Measurements from ENCODE around the gene IL11.
A peak's percentile ranks its signal among the peaks of the same experiment; 100 is the strongest.

IL11 gene

DNA sequence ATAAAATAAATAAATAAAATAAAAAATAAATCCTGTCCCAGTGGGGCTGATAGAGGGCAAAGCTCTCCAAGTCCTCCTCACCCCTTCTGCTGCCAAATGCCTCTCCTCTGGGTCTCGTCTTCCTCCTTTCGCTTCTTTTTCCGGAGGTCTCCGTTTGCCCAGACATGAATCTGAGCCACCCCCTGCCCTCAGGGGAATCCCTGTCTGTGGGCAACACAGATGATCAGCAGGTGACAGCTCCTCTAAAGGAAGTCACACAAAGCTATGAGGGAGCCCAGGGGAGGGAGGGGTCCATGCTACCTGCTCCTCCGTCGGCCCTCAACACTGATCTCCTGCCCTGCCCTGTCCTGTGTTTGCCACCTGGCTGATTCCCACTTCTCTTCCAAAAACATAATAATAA lies 45.6 kb downstream of the IL11 start:
- Histone ChIP-seq H3K9me3 (ENCODE audit: control extremely low read depth in 1 of 5, control insufficient read depth in 4 of 5, insufficient read depth in 2 of 5, low read depth in 1 of 5, low read length in 4 of 5) (no peaks in the 10 kb centered on the region), H3K36me3 (ENCODE audit: control insufficient read depth in 4 of 4, insufficient read depth in 4 of 4, low read length in 3 of 4) (peaks cover 0 to under 1% (median 0%) of the 10 kb centered on the region in 4 experiments), H3K4me1 (ENCODE audit: control extremely low read depth in 1 of 4, control insufficient read depth in 4 of 4, insufficient read depth in 4 of 4, low read length in 3 of 4) (peaks cover 0 to 48% (median 42%) of the 10 kb centered on the region in 4 experiments), H3K27me3 (replicated peaks in 2 of 5; ENCODE audit: control insufficient read depth in 4 of 5, insufficient read depth in 5 of 5, low read length in 4 of 5) (no peaks in the 10 kb centered on the region), H3K4me3 (ENCODE audit: control insufficient read depth in 1 of 7, extremely low read depth in 1 of 7, insufficient read depth in 4 of 7, low read depth in 2 of 7, low read length in 6 of 7) (peak overlapping the region in 3 of 7 experiments; percentile 38 to 64 (median 57)), H3K27ac (ENCODE audit: insufficient read depth in 1 of 2, low read depth in 1 of 2, low read length in 2 of 2, poor library complexity in 1 of 2, severe bottlenecking in 2 of 2) (no peak overlapping the region)
- ChIA-PET POLR2A (interaction anchor here (1.5 kb wide), 1 partner anchor 15 kb away, joined by 8 read pairs; the partner anchor contains the start of gene KMT5C), CTCF (interaction anchor here (0.8 to 1.3 kb wide), 4 partner anchors 15 to 94 kb away, joined by 3 read pairs; no protein-coding TSS in a partner anchor)
- DNase-seq: peak in 1 of 3 donors; percentile 14
- 97% methylated on average over 4 of the region's 6 CpGs for WGBS (ENCODE audit: insufficient coverage)

DNA sequence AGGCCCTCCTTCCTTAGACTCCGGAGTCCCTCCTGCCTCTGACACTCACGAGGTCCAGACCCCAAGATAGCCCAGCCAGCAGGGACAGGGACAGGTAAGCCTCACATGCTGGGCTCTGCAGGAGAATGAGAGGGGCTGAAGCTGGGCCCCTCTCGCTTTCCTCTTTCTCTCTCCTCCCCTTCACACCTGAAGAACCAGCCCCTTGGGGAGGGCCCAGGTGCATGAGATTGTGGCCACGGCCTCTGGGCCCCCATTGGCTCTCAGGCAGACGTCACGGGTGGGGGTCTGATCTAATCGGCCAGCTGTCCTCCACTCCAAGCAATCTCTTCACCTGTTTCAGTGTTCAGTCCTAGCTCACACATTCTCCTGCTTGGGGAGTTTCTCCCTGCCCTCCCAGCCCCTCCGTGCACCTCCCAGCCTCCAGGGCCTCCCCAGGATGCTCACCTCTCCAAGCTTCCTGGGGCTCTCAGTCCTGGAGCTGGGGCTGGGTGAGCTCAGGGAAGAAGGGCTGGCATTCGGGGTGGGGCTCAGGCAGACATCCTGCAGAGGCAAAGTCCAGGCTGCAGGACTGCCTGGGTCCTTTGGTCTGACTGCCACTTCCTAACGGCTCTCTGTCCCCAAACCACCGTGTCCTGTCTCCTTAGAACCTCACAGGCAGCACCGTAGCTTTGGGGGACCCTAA lies 47.9 kb downstream of the IL11 start:
- Histone ChIP-seq H3K36me3 (ENCODE audit: control insufficient read depth in 4 of 4, insufficient read depth in 4 of 4, low read length in 3 of 4) (peaks cover 0 to 2% (median 0%) of the 10 kb centered on the region in 4 experiments), H3K27ac (ENCODE audit: insufficient read depth in 1 of 2, low read depth in 1 of 2, low read length in 2 of 2, poor library complexity in 1 of 2, severe bottlenecking in 2 of 2) (no peak overlapping the region), H3K9me3 (ENCODE audit: control extremely low read depth in 1 of 5, control insufficient read depth in 4 of 5, insufficient read depth in 2 of 5, low read depth in 1 of 5, low read length in 4 of 5) (no peaks in the 10 kb centered on the region), H3K4me3 (ENCODE audit: control insufficient read depth in 1 of 7, extremely low read depth in 1 of 7, insufficient read depth in 4 of 7, low read depth in 2 of 7, low read length in 6 of 7) (peak overlapping the region in 1 of 7 experiments; percentile 29), H3K4me1 (ENCODE audit: control extremely low read depth in 1 of 4, control insufficient read depth in 4 of 4, insufficient read depth in 4 of 4, low read length in 3 of 4) (peaks cover 0 to 48% (median 42%) of the 10 kb centered on the region in 4 experiments), H3K27me3 (replicated peaks in 2 of 5; ENCODE audit: control insufficient read depth in 4 of 5, insufficient read depth in 5 of 5, low read length in 4 of 5) (no peaks in the 10 kb centered on the region)
- ChIA-PET CTCF (interaction anchor here (0.6 to 4.1 kb wide), 9 partner anchors 10 to 181 kb away, joined by 3 to 30 read pairs (median 5); partner anchors contain the start of genes KMT5C and TMEM238), POLR2A (interaction anchor here (1.7 to 1.8 kb wide), 2 partner anchors 16 to 17 kb away, joined by 6 to 9 read pairs; partner anchors contain the start of gene KMT5C)
- DNase-seq: no peak
- 43% methylated on average over 9 of the region's 12 CpGs for WGBS (ENCODE audit: insufficient coverage)

DNA sequence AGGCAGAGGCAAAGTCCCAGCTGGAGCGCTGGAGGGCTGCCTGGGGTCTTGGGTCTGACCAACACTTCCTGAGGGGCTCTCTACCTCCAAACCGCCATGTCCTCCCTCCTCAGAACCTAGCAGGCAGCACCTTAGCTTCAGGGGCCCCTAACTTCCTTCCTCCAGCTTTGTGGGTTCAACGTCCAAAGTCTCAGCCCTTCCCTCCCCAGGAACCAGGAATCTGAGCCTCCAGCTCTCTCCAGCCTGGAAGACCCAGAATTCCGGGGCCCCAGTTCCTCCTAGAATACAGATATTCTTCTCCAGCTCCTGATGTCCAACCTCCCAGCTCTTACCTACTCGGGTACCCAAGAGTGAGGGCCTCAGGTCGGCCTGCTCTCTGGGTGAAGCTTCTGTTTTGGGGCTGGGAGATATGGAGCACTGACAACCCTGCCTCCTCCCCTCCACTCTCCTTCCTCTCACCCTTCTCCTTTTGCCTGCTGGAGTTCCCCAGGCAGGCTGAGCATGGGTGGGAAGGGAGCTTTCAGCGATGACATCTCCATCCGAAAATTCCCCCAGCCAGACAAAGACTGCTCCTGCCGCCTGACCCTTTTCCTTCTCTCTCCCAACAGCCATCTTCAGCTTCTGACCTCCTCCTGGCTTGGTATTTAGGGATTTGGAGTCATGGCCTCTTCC lies 48.7 kb downstream of the IL11 start:
- H3K36me3 ChIP-seq (ENCODE audit: control insufficient read depth in 4 of 4, insufficient read depth in 4 of 4, low read length in 3 of 4): peaks cover 0 to 6% (median 2%) of the 10 kb centered on the region in 4 experiments
- WGBS (ENCODE audit: insufficient coverage): 24% methylated on average over 3 of the region's 9 CpGs
- POLR2A ChIA-PET: interaction anchor here (1.7 to 1.8 kb wide), 2 partner anchors 16 to 18 kb away, joined by 6 to 9 read pairs; partner anchors contain the start of gene KMT5C
- no peaks in the 10 kb centered on the region for H3K9me3 ChIP-seq (ENCODE audit: control extremely low read depth in 1 of 5, control insufficient read depth in 4 of 5, insufficient read depth in 2 of 5, low read depth in 1 of 5, low read length in 4 of 5)
- peak in 1 of 3 donors; percentile 15 for DNase-seq
- peak overlapping the region in 5 of 7 experiments; percentile 6 to 49 (median 35) for H3K4me3 ChIP-seq (ENCODE audit: control insufficient read depth in 1 of 7, extremely low read depth in 1 of 7, insufficient read depth in 4 of 7, low read depth in 2 of 7, low read length in 6 of 7)
- CTCF ChIA-PET: interaction anchor here (0.9 to 4.1 kb wide), 9 partner anchors 11 to 180 kb away, joined by 3 to 30 read pairs (median 5); partner anchors contain the start of genes KMT5C and TMEM238
- H3K27me3 ChIP-seq (replicated peaks in 2 of 5; ENCODE audit: control insufficient read depth in 4 of 5, insufficient read depth in 5 of 5, low read length in 4 of 5): no peaks in the 10 kb centered on the region
- H3K27ac ChIP-seq (ENCODE audit: insufficient read depth in 1 of 2, low read depth in 1 of 2, low read length in 2 of 2, poor library complexity in 1 of 2, severe bottlenecking in 2 of 2): no peak overlapping the region
- H3K4me1 ChIP-seq (ENCODE audit: control extremely low read depth in 1 of 4, control insufficient read depth in 4 of 4, insufficient read depth in 4 of 4, low read length in 3 of 4): peaks cover 0 to 48% (median 42%) of the 10 kb centered on the region in 4 experiments

DNA sequence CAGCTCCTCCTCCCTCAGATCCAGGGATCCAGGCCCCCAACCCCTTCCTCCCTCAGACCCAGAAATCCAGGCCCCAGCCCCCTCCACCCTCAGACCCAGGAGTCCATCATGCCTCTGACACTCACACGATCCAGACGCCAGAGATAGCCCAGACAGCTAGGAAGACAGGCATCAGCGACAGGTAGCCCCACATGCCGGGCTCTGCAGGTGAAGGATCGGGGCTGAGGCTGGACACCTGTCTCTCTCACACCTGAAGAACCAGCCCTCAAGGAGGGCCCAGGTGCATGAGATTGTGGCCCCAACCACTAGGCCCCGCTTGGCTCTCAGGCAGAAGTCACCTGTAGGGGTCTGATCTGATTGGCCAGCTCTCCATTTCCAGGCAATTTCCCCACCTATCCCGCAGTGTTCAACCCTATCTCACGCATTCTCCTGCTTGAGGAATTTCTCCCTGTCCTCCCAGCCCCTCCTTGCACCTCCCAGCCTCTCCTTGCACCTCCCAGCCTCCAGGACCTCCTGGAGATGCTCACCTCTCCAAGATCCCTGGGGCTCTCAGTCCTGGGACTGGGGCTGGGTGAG lies 49.3 kb downstream of the IL11 start:
- Histone ChIP-seq H3K9me3 (ENCODE audit: control extremely low read depth in 1 of 5, control insufficient read depth in 4 of 5, insufficient read depth in 2 of 5, low read depth in 1 of 5, low read length in 4 of 5) (peaks cover 0 to under 1% (median 0%) of the 10 kb centered on the region in 5 experiments), H3K27me3 (replicated peaks in 2 of 5; ENCODE audit: control insufficient read depth in 4 of 5, insufficient read depth in 5 of 5, low read length in 4 of 5) (no peaks in the 10 kb centered on the region), H3K4me3 (ENCODE audit: control insufficient read depth in 1 of 7, extremely low read depth in 1 of 7, insufficient read depth in 4 of 7, low read depth in 2 of 7, low read length in 6 of 7) (peak overlapping the region in 4 of 7 experiments; percentile 28 to 49 (median 36)), H3K27ac (ENCODE audit: insufficient read depth in 1 of 2, low read depth in 1 of 2, low read length in 2 of 2, poor library complexity in 1 of 2, severe bottlenecking in 2 of 2) (no peak overlapping the region), H3K36me3 (ENCODE audit: control insufficient read depth in 4 of 4, insufficient read depth in 4 of 4, low read length in 3 of 4) (peaks cover 0 to 12% (median 6%) of the 10 kb centered on the region in 4 experiments), H3K4me1 (ENCODE audit: control extremely low read depth in 1 of 4, control insufficient read depth in 4 of 4, insufficient read depth in 4 of 4, low read length in 3 of 4) (peaks cover 0 to 48% (median 42%) of the 10 kb centered on the region in 4 experiments)
- CTCF ChIA-PET: interaction anchor here (1.0 to 4.1 kb wide), 5 partner anchors 11 to 180 kb away, joined by 3 to 30 read pairs (median 5); partner anchors contain the start of gene TMEM238
- no peak for DNase-seq
- 100% methylated on average over 6 of the region's 8 CpGs for WGBS (ENCODE audit: insufficient coverage)
- POLR2A ChIA-PET: interaction anchor here (1.7 to 1.8 kb wide), 2 partner anchors 17 to 18 kb away, joined by 6 to 9 read pairs; partner anchors contain the start of gene KMT5C

DNA sequence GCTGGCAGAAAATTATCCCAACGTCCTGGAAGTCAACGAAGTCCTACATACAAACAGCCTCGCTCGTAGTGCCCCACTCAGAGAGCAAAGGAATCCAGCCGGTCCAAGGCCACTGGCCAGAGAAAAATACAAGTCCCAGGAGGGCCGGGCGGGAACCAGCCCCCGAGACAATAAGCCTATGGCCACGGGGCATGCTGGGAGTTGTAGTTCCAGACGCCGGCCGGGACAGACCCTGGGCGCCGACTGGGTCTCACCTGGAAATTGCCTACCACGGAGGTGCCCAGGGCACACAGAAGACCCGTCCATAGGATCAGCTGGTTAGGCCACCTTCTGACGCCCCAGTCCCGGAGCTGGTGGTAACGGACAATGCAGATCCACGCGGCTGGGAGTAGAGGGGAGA lies 50.5 kb downstream of the IL11 start:
- POLR2A ChIA-PET: interaction anchor here (0.6 kb wide), 1 partner anchor 61 kb away, joined by 4 read pairs; no protein-coding TSS in a partner anchor

DNA sequence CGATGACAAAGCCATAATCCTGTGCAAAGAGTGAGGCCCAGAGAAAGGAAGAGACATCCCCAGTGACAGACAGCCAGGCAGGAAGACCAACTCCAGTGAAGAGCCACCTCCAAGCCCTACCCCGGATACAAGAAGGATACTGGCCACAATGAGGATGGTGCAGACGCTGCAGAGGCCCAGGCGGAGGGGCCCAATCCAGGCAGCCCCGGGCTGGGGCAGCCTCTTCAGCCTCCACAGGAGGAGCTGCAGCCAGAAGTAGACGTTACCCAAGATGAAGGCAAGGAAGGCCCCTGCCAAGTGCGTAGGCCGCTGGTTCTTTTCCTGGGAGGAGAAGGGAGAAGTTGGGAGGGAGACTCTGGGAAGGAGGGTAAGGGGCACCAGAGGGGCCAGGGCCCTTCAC lies 53.6 kb downstream of the IL11 start:
- H3K9me3 ChIP-seq (ENCODE audit: control extremely low read depth in 1 of 5, control insufficient read depth in 4 of 5, insufficient read depth in 2 of 5, low read depth in 1 of 5, low read length in 4 of 5): peaks cover 0 to 2% (median 0%) of the 10 kb centered on the region in 5 experiments
- WGBS (ENCODE audit: insufficient coverage): 95% methylated on average over 8 of the region's 8 CpGs
- H3K27ac ChIP-seq (ENCODE audit: insufficient read depth in 1 of 2, low read depth in 1 of 2, low read length in 2 of 2, poor library complexity in 1 of 2, severe bottlenecking in 2 of 2): no peak overlapping the region
- DNase-seq: no peak
- POLR2A ChIA-PET: no interaction called here
- peaks cover 0 to 21% (median 7%) of the 10 kb centered on the region in 4 experiments for H3K36me3 ChIP-seq (ENCODE audit: control insufficient read depth in 4 of 4, insufficient read depth in 4 of 4, low read length in 3 of 4)
- H3K4me1 ChIP-seq (ENCODE audit: control extremely low read depth in 1 of 4, control insufficient read depth in 4 of 4, insufficient read depth in 4 of 4, low read length in 3 of 4): peaks cover 0 to 19% (median 13%) of the 10 kb centered on the region in 4 experiments
- CTCF ChIA-PET: no interaction called here
- no peak overlapping the region for H3K4me3 ChIP-seq (ENCODE audit: control insufficient read depth in 1 of 7, extremely low read depth in 1 of 7, insufficient read depth in 4 of 7, low read depth in 2 of 7, low read length in 6 of 7)
- H3K27me3 ChIP-seq (replicated peaks in 2 of 5; ENCODE audit: control insufficient read depth in 4 of 5, insufficient read depth in 5 of 5, low read length in 4 of 5): no peaks in the 10 kb centered on the region

More for the DNA sequence above, 50.5 kb downstream of the IL11 start:
- Histone ChIP-seq H3K27me3 (replicated peaks in 2 of 5; ENCODE audit: control insufficient read depth in 4 of 5, insufficient read depth in 5 of 5, low read length in 4 of 5) (no peaks in the 10 kb centered on the region), H3K4me1 (ENCODE audit: control extremely low read depth in 1 of 4, control insufficient read depth in 4 of 4, insufficient read depth in 4 of 4, low read length in 3 of 4) (peaks cover 0 to 38% (median 32%) of the 10 kb centered on the region in 4 experiments), H3K9me3 (ENCODE audit: control extremely low read depth in 1 of 5, control insufficient read depth in 4 of 5, insufficient read depth in 2 of 5, low read depth in 1 of 5, low read length in 4 of 5) (peaks cover 0 to 2% (median 0%) of the 10 kb centered on the region in 5 experiments), H3K36me3 (ENCODE audit: control insufficient read depth in 4 of 4, insufficient read depth in 4 of 4, low read length in 3 of 4) (peaks cover 0 to 15% (median 7%) of the 10 kb centered on the region in 4 experiments), H3K4me3 (ENCODE audit: control insufficient read depth in 1 of 7, extremely low read depth in 1 of 7, insufficient read depth in 4 of 7, low read depth in 2 of 7, low read length in 6 of 7) (peak overlapping the region in 2 of 7 experiments; percentile 24 to 64), H3K27ac (ENCODE audit: insufficient read depth in 1 of 2, low read depth in 1 of 2, low read length in 2 of 2, poor library complexity in 1 of 2, severe bottlenecking in 2 of 2) (no peak overlapping the region)
- WGBS (ENCODE audit: insufficient coverage): 84% methylated on average over 21 of the region's 21 CpGs
- DNase-seq: no peak
- CTCF ChIA-PET: interaction anchor here (4.1 kb wide), 1 partner anchor 18 kb away, joined by 30 read pairs; no protein-coding TSS in a partner anchor

Measured in common myeloid progenitor, CD34-positive (primary cell).